ENCODE measurements around the gene AK1.
"Not testable (repeated sequence)": the region's sequence is repeated elsewhere in the genome, so short reads cannot be mapped to it uniquely, and the experiment has no call there.

GRCh38 chr9:127870153-127870491, 7.4 kb downstream of the AK1 start:
- peak; percentile 38; the same call in 1 of the 2 replicates for TF ChIP-seq CTCF (conservative IDR thresholded peaks at IDR 0.05; ENCODE audit: low read length)
- TF ChIP-seq EZH2phosphoT487 (IDR thresholded peaks at IDR 0.05; ENCODE audit: borderline replicate concordance, low read depth, low read length): not testable (repeated sequence)

Measured in OCI-LY7 (cell line).